ENCODE measurements around the gene XPR1. TPM values are rescaled to one million over a fixed set of nuclear protein-coding genes. Genes with fewer than 3 reads are reported as not detected.
A peak's percentile ranks its signal among the peaks of the same experiment; 100 is the strongest.

The XPR1 gene
- total and polyA plus RNA-seq, 2 experiments from 2014 or later = 18.1 to 36.4 TPM

DNA sequence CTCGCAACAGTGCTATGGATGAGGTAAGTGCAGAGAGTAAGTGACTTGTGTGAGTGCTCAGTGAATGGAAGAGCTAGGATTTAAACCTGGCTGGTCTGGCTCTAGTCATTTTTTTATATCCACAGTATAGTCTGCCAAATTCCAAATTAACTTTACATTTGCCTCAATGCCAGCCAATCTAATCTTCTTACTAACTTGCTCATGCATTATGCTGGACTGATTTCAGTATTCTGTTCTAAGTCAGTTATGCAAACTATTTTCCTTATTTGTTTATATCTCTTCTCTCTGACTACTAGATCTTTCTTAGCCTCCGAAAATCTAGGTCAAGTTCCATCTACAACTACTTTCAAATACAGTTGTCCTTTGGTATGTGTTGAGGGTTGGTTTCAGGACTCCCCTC is 133.3 kb downstream of the XPR1 start:
- TF ChIP-seq, protein P1, sequence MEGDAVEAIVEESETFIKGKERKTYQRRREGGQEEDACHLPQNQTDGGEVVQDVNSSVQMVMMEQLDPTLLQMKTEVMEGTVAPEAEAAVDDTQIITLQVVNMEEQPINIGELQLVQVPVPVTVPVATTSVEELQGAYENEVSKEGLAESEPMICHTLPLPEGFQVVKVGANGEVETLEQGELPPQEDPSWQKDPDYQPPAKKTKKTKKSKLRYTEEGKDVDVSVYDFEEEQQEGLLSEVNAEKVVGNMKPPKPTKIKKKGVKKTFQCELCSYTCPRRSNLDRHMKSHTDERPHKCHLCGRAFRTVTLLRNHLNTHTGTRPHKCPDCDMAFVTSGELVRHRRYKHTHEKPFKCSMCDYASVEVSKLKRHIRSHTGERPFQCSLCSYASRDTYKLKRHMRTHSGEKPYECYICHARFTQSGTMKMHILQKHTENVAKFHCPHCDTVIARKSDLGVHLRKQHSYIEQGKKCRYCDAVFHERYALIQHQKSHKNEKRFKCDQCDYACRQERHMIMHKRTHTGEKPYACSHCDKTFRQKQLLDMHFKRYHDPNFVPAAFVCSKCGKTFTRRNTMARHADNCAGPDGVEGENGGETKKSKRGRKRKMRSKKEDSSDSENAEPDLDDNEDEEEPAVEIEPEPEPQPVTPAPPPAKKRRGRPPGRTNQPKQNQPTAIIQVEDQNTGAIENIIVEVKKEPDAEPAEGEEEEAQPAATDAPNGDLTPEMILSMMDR (IDR thresholded peaks at IDR 0.05; ENCODE audit: low read depth, low read length) = no peak
- H3K27me3 ChIP-seq = no peaks in the 10 kb centered on the region
- no peaks in the 10 kb centered on the region for H3K36me3 ChIP-seq
- H3K4me3 ChIP-seq = no peak overlapping the region
- DNase-seq (ENCODE audit: low read depth in 1 of 2, low spot score in 1 of 2) = peak in 1 of 2 donors; percentile 25
- no peaks in the 10 kb centered on the region for H3K9me3 ChIP-seq (ENCODE audit: low read depth)
- H3K27ac ChIP-seq = no peak overlapping the region
- H3K4me1 ChIP-seq (ENCODE audit: low read depth) = peaks cover under 1% of the 10 kb centered on the region

DNA sequence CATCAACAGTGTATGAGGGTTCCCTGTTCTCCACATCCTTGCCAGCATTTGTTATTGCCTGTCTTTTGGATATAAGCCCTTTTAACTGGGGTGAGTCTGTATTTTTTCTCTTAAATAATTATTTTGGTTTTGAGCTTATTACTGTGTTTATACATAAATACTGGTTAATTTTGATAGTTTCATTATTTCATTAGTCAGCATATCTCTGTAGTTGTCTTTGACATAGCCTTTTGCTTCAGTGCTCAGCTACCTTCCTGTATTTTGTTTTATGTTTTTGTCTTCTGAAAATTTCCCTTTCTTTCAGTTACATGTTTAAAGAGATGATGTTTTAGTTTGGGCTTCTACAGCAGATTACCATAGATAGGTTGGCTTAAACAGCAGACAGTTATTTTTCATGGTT is 138.1 kb downstream of the XPR1 start:
- Histone ChIP-seq H3K36me3 (no peaks in the 10 kb centered on the region), H3K4me1 (ENCODE audit: low read depth) (peaks cover 8% of the 10 kb centered on the region), H3K27ac (no peak overlapping the region), H3K4me3 (no peak overlapping the region), H3K27me3 (no peaks in the 10 kb centered on the region), H3K9me3 (ENCODE audit: low read depth) (no peaks in the 10 kb centered on the region)
- DNase-seq (ENCODE audit: low read depth in 1 of 2, low spot score in 1 of 2) = no peak
- TF ChIP-seq, protein P1 (IDR thresholded peaks at IDR 0.05; ENCODE audit: low read depth, low read length) = no peak

DNA sequence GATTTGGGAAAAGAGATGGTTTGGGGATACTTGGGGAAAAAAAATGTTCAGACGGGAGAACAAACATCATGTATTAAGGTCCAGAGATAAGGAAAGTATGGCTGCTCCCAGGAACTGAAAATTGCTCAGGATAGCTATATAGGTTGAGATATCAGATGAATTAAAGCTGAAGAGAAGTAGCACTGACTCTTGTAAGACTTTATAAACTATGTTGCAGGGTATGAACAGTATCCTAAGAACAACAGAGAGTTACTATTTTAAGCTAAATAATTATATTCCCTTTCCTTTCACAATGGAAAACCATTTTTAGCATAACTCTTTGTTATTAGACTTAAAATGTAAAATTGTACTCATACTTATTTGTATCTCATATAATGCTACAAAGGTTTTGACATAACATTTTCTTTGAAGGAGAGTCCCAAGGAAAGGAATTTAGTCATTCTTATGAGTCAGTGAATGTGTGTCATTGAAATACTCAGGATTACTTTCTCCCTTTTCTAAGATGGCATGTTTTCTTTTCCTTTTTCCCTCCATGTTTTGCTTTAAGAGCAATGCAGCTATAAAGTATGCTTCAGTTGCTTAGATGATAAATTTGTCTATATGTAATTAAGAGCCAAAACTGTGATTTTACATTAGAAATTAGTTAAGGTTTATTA is 141.5 kb downstream of the XPR1 start:
- H3K4me1 ChIP-seq (ENCODE audit: low read depth) = peaks cover 8% of the 10 kb centered on the region
- DNase-seq (ENCODE audit: low read depth in 1 of 2, low spot score in 1 of 2) = peak in 1 of 2 donors; percentile 25
- H3K27me3 ChIP-seq = no peaks in the 10 kb centered on the region
- no peak overlapping the region for H3K27ac ChIP-seq
- no peaks in the 10 kb centered on the region for H3K36me3 ChIP-seq
- TF ChIP-seq, protein P1 (IDR thresholded peaks at IDR 0.05; ENCODE audit: low read depth, low read length) = no peak
- H3K4me3 ChIP-seq = no peak overlapping the region
- no peaks in the 10 kb centered on the region for H3K9me3 ChIP-seq (ENCODE audit: low read depth)

DNA sequence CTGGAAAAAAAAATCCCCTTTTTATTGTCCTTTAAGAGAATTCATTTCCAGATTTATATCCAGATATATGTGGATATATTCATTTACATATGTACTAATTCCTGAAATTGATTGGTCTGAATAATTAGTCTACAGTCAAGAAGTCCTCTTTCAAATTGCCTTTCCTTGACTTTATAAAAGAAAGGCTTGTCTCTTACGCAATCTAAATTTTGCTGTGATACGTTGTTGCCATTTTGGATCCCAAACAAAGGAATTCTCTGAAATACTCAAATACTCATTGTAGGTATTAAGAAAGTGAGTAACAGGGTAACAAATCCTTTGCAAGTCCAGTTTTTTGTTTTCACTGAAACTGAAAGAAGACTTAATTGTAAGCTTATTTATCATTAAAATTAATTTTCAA is 144.0 kb downstream of the XPR1 start:
- Histone ChIP-seq H3K4me3 (no peak overlapping the region), H3K36me3 (no peaks in the 10 kb centered on the region), H3K4me1 (ENCODE audit: low read depth) (peaks cover under 1% of the 10 kb centered on the region), H3K27ac (no peak overlapping the region), H3K27me3 (no peaks in the 10 kb centered on the region), H3K9me3 (ENCODE audit: low read depth) (no peaks in the 10 kb centered on the region)
- DNase-seq (ENCODE audit: low read depth in 1 of 2, low spot score in 1 of 2) = peak in 1 of 2 donors; percentile 8
- TF ChIP-seq, protein P1 (IDR thresholded peaks at IDR 0.05; ENCODE audit: low read depth, low read length) = no peak

DNA sequence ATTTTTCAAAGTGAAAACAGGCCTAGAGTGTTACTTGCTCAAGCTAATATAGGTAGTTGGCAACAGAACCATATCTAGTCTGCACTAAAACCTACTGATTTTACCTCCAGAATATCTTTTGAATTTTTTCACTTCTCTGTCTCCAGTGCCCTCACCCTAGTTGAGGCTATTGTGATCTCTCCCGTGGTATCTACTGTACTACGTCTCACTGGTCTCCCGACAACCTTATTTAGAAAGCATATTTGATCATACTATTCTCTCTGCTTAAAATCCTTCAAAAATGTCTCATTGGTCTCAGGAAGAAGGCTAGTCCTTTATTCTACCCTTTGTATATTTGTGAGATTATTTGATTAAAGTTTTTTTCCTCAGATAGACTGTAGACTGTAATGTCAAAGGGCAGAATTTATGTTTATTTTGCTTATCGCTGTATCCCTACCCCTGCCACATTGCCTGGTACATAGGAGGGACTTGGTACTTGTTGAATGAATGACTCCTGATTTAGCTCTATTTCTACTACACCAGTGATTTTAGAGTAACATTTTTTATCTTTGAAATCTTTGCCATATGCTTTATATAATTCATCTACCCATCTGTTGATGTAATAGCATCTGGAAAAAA is 145.4 kb downstream of the XPR1 start:
- Histone ChIP-seq H3K4me1 (ENCODE audit: low read depth) (no peaks in the 10 kb centered on the region), H3K9me3 (ENCODE audit: low read depth) (no peaks in the 10 kb centered on the region), H3K27me3 (no peaks in the 10 kb centered on the region), H3K36me3 (no peaks in the 10 kb centered on the region), H3K27ac (no peak overlapping the region), H3K4me3 (no peak overlapping the region)
- no peak for DNase-seq (ENCODE audit: low read depth in 1 of 2, low spot score in 1 of 2)
- TF ChIP-seq, protein P1 (IDR thresholded peaks at IDR 0.05; ENCODE audit: low read depth, low read length) = no peak

Measured in cardiac muscle cell (in vitro differentiated cells and primary cell).